Cerebellar cortex (tissue), 1 donor: Measurements from ENCODE around the gene FLII.
"Not testable (repeated sequence)": the region's sequence is repeated elsewhere in the genome, so short reads cannot be mapped to it uniquely, and the experiment has no call there.

Experiments
- DNase-seq: peaks from one replicate; pipeline ENCODE4 v3.0.0-alpha.2; 2015; ENCODE audit warnings: low spot score

Gene FLII

DNA sequence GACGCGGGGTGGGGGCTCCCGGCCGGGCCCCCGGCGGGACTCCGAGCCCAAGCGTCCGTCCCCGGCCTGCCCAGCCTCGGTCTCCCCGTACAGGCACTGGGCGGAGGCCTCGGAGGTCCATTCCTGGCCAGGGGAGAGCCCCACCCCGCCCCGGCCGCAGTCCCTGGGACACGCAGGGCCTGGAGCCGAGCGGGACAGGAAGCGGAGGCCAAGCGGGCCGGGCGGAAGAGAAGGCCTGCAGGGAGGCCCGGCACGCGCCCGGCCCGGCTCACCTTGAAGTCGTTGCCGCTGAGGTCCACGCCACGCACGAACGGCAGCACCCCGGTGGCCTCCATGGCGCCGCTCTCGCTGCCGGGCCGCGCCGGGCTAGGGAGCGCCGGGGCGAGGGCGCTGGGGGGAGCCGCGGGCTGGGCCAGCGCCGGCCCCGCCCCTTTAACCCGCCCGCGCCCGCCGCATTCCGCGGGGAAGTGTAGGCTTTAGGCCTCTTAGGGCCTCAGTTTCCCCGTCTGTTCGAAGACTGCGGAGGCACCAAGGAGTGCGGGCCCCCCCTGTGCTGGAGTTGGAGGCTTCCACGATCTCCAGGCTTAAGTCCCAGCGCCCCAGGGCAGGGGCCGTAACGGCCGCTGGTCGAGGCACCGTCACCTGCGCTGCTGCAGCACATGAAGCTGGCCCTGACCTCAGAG lies at the start of gene FLII:
Gene FLII (minus strand): TSS at position 383 of the 683 bp plus-strand sequence. CDS start 48 bp downstream, at position 335.
- peak; percentile 52 for DNase-seq

DNA sequence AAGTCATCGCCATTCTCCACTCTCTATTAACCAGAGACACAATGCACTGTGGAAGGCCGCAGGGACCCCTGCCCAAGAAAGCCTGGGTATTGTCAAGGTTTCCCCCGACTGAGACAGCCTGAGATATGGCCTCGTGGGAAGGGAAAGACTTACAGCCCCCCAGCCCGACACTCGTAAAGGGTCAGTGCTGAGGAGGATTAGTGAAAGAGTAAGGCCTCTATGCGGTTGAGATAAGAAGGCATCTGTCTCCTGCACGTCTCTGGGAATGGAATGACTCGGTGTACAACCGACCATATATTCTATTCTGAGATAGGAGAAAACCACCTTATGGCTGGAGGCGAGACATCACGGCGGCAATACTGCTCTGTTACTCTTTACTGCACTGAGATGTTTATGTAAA lies 44.7 kb upstream of the FLII start:
- DNase-seq = not testable (repeated sequence)

DNA sequence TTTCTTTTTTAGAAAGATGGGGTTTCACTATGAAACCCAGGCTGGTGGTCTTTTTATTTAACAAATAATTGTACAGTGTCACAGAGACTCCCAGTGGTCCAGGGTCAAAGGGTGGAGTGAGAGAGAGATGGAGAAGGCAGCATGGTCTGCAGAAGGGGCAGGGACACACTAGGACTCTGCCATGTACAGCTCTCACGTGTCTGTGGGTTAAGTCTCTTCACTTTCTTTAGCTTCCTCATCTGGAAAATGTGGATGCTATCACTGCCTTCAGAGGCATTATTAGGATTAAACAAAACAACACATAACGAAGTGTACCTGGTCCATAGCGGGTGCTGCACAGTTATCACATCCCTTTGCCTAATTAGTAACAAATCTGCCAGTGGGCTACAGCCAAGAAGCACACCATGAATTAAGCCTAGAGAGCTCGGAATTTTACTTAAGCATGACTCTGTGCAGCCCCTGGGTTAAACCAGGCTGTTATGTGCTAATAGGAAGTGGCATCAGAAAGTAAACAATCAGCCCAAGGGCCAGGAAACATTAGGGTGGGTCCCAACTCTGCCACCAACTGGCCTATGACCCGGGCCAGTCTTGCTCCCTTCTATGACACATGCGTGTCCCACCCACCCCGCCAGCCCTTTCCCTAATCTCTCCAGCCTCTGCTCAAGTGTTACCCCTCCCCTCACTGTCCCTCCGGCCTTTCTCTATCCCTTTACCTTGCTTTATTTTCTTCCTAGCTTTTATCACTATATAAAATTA lies 42.4 kb upstream of the FLII start:
- DNase-seq = no peak

DNA sequence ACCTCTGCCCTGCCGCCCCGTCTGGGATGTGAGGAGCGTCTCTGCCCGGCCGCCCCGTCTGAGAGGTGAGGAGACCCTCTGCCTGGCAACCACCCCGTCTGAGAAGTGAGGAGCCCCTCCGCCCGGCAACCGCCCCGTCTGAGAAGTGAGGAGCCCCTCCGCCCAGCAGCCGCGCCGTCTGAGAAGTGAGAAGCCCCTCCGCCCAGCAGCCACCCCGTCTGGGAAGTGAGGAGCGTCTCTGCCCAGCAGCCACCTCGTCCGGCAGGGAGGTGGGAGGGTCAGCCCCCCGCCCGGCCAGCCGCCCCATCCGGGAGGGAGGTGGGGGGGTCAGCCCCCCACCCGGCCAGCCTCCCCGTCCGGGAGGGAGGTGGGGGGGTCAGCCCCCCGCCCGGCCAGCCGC lies 39.5 kb upstream of the FLII start:
- DNase-seq = not testable (repeated sequence)

DNA sequence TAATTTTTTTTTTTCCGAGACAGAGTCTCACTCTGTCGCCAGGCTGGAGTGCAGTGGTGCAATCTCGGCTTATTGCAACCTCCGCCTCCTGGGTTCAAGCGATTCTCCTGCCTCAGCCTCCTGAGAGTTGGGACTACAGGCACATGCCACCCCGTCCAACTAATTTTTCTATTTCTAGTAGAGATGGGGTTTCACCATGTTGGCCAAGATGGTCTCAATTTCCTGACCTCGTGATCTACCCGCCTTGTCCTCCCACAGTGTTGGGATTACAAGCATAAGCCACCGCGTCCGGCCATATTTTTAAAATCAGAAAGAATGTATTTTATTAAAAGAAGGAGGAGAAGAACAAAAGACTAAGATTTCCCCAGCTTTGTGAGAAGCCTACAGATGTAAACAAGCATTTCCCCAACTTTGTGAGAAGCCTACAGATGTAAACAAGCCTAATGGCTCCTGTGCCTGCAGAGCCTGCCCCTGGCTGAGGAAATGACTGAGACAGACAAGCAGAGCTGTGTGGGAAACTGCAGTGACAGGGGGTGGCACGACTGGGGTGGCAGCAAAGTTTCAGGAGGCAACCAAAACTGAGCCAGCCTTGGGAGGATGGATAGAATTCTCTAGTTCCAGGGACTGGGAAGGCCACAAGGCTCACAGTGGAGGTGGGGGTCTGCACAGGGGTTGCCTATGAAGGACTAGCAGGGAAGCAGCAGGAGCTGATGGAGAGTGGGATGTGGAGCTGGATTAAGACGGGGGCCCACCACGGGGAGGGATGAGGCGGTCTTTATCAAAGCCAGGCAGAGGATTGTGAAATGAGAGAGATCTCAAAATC lies 33.4 kb upstream of the FLII start:
- no peak for DNase-seq

DNA sequence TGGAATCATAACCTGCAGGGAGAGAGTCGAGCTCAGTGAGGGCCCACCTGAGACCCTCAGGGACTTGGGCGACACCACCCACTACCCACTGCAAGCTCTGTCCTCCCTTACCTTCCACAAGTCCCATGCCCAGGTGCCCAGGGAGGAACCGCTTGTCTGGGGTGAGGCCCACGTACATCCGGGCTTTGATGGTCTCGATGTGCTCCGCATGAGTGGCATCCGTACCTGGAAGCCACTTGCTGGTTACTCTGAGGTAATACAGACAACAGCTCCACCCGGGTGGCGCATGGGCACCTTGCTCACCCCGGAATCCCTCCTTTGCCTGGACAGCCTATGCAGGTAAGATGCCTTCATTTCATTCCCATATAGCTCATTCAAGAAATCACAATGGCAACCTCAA lies 26.8 kb upstream of the FLII start:
- DNase-seq = no peak

DNA sequence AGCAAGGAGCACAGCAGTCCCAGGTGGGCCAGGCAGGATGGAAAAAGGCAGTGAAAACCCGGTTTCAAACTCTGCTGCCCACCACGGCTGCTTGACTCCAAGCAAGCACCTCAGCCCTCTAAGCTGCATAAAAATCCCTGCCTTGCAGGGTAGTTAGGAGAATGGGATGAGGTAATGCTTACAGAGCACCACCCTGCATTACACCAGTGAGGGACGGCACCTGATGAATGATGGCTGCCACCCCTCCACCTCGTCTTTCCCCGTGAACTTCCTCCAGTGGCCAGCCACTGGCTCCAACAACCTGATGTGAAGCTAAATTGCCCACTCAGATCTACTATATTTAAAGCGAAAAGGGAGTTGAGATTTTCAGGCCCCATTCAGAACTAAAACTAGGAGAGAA lies 23.2 kb upstream of the FLII start:
- DNase-seq = no peak

DNA sequence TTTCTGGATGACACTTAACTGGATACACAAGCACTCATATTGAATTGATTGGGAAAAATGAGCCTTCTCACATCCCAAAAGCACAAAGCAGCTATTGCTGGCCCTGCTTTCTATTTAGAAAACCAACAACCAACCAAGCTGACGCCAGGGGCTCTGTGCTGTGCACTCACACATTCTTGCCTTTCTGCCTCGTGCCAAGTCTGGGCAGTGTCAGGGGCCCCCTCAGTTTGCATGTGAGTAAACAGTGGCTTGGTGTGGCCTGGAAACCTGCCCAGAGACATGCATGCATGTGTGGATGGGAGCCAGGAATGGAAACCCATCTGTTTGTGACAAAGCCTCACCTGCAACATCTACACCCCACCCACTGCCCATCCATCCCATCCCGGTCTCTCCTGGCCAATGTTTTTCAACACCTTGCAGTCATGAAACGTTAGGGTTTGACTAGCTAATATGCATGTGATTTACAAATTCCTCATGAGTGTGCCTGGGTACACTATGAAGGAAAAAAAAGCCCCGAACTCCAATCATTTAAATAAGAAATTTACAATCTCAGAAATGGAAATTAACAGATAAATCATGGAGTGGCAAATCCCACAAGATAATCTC lies 22.3 kb upstream of the FLII start:
- peak; percentile 27 for DNase-seq

DNA sequence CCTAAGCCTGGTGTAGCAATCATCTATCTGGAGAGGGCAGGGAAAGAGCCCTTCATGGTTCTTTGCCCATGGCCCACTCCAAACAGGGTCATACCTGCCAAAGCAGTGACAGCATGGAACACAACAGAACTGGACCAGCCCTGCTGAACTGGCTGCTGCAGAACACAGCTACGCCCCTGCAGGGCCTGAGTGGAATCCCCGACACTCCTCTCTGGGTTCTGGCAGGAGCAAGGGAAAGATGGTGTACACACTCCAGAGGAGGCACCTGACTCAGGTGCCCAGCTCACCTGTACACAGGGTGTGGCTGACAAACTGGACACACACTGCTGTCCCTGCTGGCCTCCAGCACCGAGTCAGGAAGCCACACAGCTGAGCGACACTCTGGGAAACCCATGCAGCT lies 21.7 kb upstream of the FLII start:
- DNase-seq = no peak

DNA sequence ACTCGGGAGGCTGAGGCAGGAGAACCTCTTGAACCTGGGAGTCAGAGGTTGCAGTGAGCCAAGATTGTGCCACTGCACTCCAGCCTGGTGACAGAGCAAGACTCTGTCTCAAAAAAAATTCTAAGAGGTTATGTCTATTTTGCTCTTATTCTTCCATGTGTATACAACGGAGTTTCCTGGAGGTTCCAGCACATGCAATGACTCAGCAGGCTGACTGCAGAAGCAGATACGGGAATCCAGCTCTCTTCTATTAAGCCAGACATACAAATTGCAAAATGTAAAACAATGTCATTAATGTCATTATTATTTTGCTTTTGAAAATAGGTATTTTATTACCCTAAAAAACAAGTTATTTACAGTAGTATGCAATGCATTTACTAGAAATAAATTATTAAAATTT lies 20.3 kb upstream of the FLII start:
- DNase-seq = no peak

DNA sequence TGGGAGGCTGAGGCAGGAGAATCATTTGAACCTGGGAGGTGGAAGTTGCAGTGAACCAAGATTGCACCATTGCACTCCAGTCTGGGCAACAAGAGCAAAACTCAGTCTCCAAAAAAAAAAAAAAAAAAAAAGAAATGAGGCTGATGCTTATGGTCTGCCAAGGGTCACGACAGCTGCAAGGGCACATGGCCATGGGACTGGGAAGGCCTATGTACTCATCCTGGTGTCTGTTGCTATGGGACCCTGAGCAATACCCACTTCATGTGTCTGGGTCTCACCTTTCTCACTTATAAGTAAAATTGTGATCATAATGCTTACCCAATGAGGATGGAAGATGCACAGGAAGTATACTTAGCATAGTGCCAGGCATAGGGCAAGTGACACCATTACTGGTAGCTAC lies 18.5 kb upstream of the FLII start:
- DNase-seq = no peak

DNA sequence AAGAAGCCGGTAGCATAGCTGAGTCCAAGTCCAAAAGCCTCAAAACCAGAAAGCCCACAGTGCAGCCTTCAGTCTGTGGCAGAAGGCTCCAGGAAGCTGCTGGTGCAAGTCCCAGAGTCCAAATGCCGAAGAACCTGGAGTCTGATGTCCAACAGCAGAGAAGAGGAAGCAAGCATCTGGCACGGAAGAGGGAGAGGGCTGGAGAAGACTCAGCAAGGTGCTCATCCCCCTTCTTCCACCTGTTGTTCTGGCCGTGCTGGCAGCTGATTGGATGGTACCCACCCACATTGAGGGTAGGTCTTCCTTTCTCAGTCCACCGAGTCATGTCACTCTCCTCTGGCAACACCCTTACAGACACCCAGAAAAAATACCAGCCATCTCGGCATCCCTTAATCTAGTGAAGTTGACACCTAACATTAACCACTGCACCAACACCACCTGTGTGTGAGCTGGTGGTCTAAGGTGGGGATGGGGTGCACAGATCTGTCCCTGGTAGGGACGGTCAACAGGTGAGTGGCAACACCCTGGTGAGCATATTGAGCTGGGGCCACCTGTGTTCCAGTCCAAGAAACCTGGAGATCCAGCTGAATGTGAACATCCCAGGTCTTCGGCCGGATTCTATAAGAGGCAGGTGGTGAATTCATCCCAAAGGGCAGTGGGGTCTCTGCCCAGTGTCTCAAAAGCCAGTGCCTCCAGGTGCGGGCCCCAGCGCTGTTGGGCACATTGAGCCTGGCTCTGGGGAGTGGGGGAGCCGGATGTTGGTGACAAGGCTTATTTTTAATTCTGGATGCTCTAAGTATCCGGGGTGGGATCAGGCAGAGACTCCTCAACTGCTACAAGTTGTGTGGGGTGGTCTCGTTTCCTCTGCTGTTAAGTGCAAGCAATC lies 11.8 kb upstream of the FLII start:
- no peak for DNase-seq

DNA sequence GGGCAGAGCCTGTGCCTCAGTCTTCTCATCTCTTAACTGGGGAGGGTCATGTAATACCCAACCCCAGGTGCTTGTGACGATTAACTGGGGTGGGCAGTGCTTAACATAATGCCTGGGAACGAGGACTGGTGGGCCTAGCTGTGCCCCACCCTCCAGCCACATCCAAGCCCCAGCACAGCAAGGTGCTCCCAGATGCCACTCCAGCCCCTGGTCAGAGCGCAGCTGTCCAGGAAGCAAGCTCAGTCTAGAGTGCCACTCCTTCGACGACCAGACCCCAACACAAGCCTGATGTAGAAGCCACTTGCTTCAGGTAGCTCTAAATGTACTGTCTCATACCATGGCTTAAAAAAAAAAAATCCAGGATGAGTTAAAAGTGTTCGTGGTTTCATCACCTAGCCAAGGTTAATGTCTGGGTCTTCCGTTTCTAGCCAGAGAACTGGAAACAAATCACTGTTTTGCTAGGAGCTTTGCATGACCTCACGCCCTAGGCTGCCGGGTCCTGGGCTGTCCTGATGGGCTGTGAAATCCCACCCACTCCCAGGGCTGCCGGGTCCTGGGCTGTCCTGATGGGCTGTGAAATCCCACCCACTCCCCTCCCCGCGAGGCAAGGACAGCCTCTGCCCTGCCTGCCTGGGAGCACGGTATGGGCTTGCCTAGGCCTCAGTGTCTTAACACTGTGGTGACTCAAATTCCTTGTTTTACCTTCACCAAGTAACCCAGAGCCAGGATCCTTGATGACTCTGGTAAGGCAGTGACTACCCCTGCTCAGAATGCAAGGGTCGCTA lies 9.6 kb upstream of the FLII start:
- no peak for DNase-seq

DNA sequence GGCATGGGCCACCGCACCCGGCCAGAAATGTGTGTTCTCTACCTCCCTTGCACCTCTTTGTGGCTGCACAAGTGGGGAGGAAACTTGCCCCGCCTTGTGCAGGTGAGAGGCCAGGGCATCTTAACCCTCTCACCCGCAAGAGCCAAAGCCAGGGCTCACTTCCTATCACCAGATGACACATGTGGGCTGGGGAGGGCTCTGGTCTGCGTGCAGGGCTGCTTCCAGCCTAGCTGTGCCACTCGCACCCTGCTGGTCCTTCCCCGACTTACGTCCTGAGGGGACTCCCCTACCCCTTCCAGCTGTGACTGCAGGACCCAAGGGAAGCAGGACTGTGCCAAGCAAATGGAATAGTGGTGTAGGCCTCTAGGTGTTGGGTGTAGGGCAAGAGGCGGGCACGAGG lies 8.8 kb upstream of the FLII start:
- DNase-seq = no peak

DNA sequence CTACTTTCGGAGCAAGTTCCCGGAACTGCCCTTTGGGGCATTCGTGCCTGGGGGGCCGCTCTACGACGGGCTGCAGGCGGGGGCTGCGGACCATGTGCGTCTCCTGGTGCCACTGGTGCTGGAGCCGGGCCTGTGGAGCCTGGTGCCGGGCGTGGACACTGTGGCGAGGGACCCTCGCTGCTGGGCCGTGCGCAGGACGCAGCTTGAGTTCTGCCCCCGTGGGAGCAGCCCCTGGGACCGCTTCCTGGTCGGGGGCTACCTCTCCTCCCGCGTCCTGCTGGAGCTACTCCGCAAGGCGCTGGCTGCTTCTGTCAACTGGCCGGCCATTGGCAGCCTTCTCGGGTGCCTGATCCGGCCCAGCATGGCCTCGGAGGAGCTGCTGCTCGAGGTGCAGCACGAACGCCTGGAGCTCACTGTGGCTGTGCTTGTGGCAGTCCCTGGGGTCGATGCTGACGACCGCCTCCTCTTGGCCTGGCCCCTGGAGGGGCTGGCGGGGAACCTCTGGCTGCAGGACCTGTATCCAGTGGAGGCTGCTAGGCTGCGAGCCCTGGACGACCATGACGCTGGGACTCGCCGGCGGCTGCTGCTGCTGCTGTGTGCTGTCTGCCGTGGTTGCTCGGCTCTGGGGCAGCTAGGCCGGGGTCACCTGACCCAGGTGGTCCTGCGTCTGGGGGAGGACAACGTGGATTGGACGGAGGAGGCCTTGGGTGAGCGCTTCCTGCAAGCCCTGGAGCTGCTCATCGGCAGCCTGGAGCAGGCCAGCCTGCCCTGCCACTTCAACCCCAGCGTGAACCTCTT lies 5.5 kb upstream of the FLII start:
- DNase-seq = no peak

DNA sequence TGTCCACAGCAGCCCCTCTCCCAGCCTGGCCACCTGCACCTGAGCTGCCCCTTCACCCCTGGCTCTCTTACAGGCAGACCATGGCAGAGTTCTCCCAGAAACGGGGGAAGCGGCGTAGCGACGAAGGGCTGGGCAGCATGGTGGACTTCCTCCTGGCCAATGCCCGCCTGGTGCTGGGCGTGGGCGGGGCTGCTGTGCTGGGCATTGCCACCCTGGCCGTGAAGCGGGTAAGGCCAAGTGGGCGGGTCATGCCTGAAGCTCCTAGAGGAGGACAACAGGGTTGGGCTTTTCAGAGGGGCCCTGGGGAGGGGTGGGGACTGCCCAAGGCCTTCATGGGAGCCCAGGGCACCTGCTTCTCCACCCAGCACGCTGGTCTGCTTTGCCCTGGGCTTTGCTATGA lies 4.1 kb upstream of the FLII start:
- no peak for DNase-seq

DNA sequence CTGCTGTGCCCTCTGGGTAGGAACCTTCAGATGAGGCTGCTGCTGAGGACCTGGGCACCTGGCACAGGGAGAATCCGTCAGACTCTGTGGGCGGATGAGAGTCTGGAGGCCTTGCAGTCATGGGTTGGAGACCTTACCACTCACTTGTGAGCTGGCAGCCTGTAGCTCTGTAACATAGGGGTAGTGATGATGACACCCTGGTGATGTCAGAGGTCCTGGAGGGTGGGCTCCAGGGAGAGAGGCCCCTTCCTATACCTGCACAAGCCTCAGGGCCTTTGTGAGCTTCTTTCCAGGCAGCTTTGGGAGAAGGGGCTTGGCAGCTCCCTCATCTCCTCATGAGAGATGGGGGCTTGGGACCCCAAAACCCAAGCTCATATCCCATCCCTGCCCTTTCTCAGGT lies 3.6 kb upstream of the FLII start:
- DNase-seq = no peak

DNA sequence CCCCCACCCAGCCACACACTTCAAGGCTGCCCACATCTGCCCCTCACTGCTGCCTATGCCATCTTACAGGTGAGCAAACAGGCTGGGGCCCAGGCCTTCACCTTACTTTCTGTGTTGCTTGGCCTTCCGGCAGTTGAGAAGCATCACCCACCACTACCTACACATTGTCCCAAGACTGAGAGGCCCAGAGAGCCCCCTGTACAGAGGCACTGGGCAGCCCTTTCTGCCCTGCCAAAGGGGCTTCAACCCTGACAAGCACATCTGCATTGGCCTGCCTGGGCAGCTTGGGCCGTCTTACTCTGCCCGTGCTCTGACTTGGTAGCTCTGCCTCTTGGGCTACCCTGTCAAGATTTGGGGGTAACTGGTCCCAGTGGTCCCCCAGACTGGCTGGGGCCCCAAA lies 3.1 kb upstream of the FLII start:
- no peak for DNase-seq

DNA sequence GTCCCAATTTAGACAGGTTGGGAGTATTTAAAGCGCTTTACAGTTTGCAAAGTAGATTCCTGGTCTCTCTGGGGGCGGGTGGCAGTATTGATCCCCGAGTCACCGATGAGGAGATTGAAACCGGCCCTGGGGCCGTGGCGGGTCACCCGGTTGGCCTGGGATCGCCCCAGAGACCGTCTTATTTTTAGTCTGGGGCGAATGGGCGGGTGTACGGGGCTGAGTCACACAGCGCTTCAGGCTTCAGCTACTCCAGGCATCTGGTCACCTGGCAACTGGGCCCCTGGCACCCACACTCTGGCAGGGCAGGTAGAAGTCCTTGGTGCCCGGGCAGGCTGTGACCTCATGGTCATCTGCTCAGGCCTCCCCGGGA lies 2.6 kb upstream of the FLII start:
- peak; percentile 28 for DNase-seq
